Endothelial cell of umbilical vein (primary cell): ENCODE results near the gene CAMSAP3. TPM values are rescaled to one million over a fixed set of nuclear protein-coding genes. Genes with fewer than 3 reads are reported as not detected.
A peak's percentile ranks its signal among the peaks of the same experiment; 100 is the strongest.

Experiments
- BruUV-seq: library from RNA; stranded (reverse); fragments of 400-500 nt; replicated peaks from 2 replicates; lab custom pipeline; 2021; lab: Mats Ljungman, UMichigan
- CTCF ChIA-PET: fragments of 300-600, 350-600 bp; sonication (Branson Sonifier 250); formaldehyde crosslinking; loops from one replicate; lab custom pipeline; 2021; ENCODE audit warnings: antibody characterized with exemption, inconsistent platforms; lab: Charles Lee
- POLR2A ChIA-PET: fragments of 300-600, 350-600 bp; sonication (Branson Sonifier 250); formaldehyde crosslinking; loops from one replicate; lab custom pipeline; 2021; ENCODE audit warnings: antibody characterized with exemption, inconsistent platforms; lab: Charles Lee
- DNase-seq: peaks from one replicate; pipeline ENCODE4 v3.0.0-alpha.2; 2011; ENCODE audit warnings: low read depth, low spot score
- FAIRE-seq: peaks from 2 replicates; lab custom pipeline; 2011; peaks lifted over from hg19 to GRCh38; lab: Jason Lieb, UNC
- H2AFZ ChIP-seq: 2 replicates; pipeline ENCODE4 v1.6.0; 2012; ENCODE audit warnings: low read depth, low read length, control low read depth, inconsistent platforms
- H3K27ac ChIP-seq: 2 replicates; pipeline ENCODE4 v1.5.1; 2011; ENCODE audit warnings: low read depth, mild to moderate bottlenecking, control low read depth, low read length, moderate library complexity; ENCODE audit not compliant: insufficient read depth
- H3K27me3 ChIP-seq, 2 experiments: 2 replicates each; pipeline versions ENCODE4 v1.6.0 to v1.6.1; 2011; ENCODE audit warnings: low read length in 2 of 2, mixed read lengths in 1 of 2; ENCODE audit not compliant: control insufficient read depth in 2 of 2, insufficient read depth in 2 of 2
- H3K36me3 ChIP-seq, 2 experiments: 2 replicates in 1 of 2; 3 replicates in 1 of 2; pipeline ENCODE4 v1.5.1; 2011; ENCODE audit warnings: low read length in 2 of 2, mild to moderate bottlenecking in 1 of 2, moderate library complexity in 1 of 2; ENCODE audit not compliant: control insufficient read depth in 2 of 2, insufficient read depth in 2 of 2; ENCODE audit errors: extremely low read depth in 1 of 2
- H3K4me1 ChIP-seq: 3 replicates; pipeline ENCODE4 v1.5.1; 2011; ENCODE audit warnings: mild to moderate bottlenecking, low read length; ENCODE audit not compliant: control insufficient read depth, insufficient read depth; ENCODE audit errors: extremely low read depth
- H3K4me2 ChIP-seq: 2 replicates; pipeline ENCODE4 v1.6.1; 2011; ENCODE audit warnings: low read length, control low read depth, mixed read lengths; ENCODE audit not compliant: insufficient read depth
- H3K4me3 ChIP-seq, 3 experiments: fragments of 200-600 bp in 1 of 3; sonication (generic), shearing (Covaris generic) in 1 of 3; replicated peaks in 1 of 3; 2 replicates each; pipeline ENCODE4 v1.5.1; 2011 to 2016; ENCODE audit warnings: control low read depth in 3 of 3, low read length in 3 of 3, mild to moderate bottlenecking in 2 of 3, inconsistent platforms in 1 of 3, low read depth in 1 of 3, moderate library complexity in 1 of 3; ENCODE audit not compliant: insufficient read depth in 1 of 3
- H3K79me2 ChIP-seq: 2 replicates; pipeline ENCODE4 v1.6.0; 2012; ENCODE audit warnings: low read length, inconsistent platforms; ENCODE audit not compliant: control insufficient read depth, insufficient read depth
- H3K9ac ChIP-seq: replicated peaks from 2 replicates; pipeline ENCODE3; 2011; ENCODE audit warnings: low read length, control low read depth; ENCODE audit not compliant: insufficient read depth; ENCODE audit errors: extremely low read depth
- H3K9me1 ChIP-seq: replicated peaks from 3 replicates; pipeline ENCODE4 v1.6.0; 2011; ENCODE audit warnings: mild to moderate bottlenecking, low read length; ENCODE audit not compliant: control insufficient read depth, insufficient read depth; ENCODE audit errors: extremely low read depth
- H3K9me3 ChIP-seq: replicated peaks from 2 replicates; pipeline ENCODE4 v1.5.1; 2012; ENCODE audit warnings: low read length, inconsistent platforms; ENCODE audit not compliant: control insufficient read depth, insufficient read depth
- H4K20me1 ChIP-seq: replicated peaks from 2 replicates; pipeline ENCODE3; 2011; ENCODE audit warnings: mild to moderate bottlenecking, low read length; ENCODE audit not compliant: control insufficient read depth, insufficient read depth; ENCODE audit errors: extremely low read depth
- EZH2 ChIP-seq: IDR thresholded peaks from 2 replicates; pipeline ENCODE4 v1.6.1; 2012; ENCODE audit warnings: borderline replicate concordance, low read depth, mild to moderate bottlenecking, moderate library complexity, low read length, inconsistent platforms; ENCODE audit not compliant: severe bottlenecking
- FOS ChIP-seq: IDR thresholded peaks from 2 replicates; pipeline ENCODE4 v1.6.1; 2011; ENCODE audit warnings: mild to moderate bottlenecking, low read length, moderate library complexity, borderline replicate concordance; ENCODE audit not compliant: insufficient read depth
- JUN ChIP-seq: IDR thresholded peaks from 2 replicates; pipeline ENCODE4 v1.6.1; 2011; ENCODE audit warnings: borderline replicate concordance, low read depth; ENCODE audit not compliant: insufficient read length, insufficient read depth
- POLR2A ChIP-seq: IDR thresholded peaks from 2 replicates; pipeline ENCODE4 v1.6.1; 2012; ENCODE audit warnings: low read depth, mild to moderate bottlenecking, control low read depth, low read length
- POLR2AphosphoS5 ChIP-seq: IDR thresholded peaks from 2 replicates; pipeline ENCODE4 v1.6.1; 2012; ENCODE audit warnings: low read depth, mild to moderate bottlenecking, control low read depth, low read length, moderate library complexity; ENCODE audit not compliant: insufficient read depth
- dilution Hi-C: fragments of 300-500 bp; cut with MboI; formaldehyde crosslinking; loops from one replicate; pipeline ENCODE4 v1.15.0; 2019; ENCODE audit warnings: low sequenced_read_pairs; ENCODE audit not compliant: extremely low pct_ligation_motif_present
- intact Hi-C: fragments of 100-400 bp; cut with micrococcal nuclease; formaldehyde crosslinking; loops from one replicate; pipeline ENCODE4 v1.10.0; 2022
- polyA plus RNA-seq, 4 experiments: library from polyadenylated mRNA; depleted of rRNA in 3 of 4; stranded (reverse) in 3 of 4; unstranded in 1 of 4; fragments of >200 nt; gene quantifications; 2 replicates each; pipeline versions ENCODE4 v1.2.1 to v1.2.3, GENCODE V29; 2011 to 2012; ENCODE audit warnings: missing spikeins in 1 of 4
- total RNA-seq: library from RNA; stranded (reverse); gene quantifications from 2 replicates; pipeline ENCODE4 v1.2.3, GENCODE V29; 2021
- TF ChIP-seq, protein P1 (sequence below), 2 donors: IDR thresholded peaks; 1 replicate in 1 of 2; 2 replicates in 1 of 2; pipeline ENCODE4 v1.5.1; 2011; ENCODE audit warnings: low read length in 2 of 2, mild to moderate bottlenecking in 2 of 2, moderate library complexity in 2 of 2, control low read depth in 1 of 2, inconsistent platforms in 1 of 2, low read depth in 1 of 2; ENCODE audit not compliant: insufficient read depth in 1 of 2; ENCODE audit errors: extremely low read depth in 1 of 2

CAMSAP3 gene
- total and polyA plus RNA-seq, 2 donors (not counting 3 experiments of a cell fraction or from before 2014, with no cell fraction given): 0.11 to 0.22 TPM

DNA sequence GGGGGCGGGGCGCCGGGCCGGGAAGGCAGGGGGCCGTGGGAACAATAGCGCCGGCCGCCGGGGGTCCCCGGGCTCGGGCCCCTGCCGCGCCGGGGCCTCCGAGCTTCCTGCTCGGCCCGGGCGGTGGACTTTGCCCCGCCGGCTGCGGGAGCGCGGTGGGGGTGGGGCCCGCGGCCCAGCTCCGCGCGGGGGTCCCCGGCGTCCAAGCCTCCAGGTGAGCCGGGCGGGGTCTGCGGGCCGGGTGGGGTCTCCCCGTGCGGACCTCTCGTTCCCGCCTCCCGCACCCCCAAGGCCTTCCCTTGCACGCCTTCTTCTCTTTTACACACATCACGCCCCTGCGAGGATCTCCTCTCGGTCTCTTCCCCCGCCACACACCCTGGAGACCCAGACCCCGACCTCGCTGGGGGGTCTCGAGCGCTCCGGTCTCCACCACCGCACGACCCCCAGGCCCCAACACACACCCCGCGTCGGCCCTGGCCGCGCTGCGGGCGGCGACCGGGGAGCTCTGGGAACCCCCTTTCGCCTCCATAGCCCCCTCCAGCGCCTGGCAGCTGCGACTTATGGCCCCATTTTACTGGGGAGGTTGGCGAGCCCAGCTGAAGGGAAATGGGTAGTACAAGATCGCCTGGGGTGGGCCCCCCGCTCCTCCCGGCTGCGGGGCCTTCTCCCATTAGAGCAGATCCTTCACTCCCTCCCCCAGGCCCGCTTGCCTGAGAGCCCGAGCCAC, 711 bp downstream of the CAMSAP3 start:
- no peak overlapping the region for H3K4me2 ChIP-seq
- no peak for DNase-seq
- no peaks in the 10 kb centered on the region for H3K79me2 ChIP-seq
- H3K27ac ChIP-seq: no peak overlapping the region
- intact Hi-C loops (no loop called here), dilution Hi-C loops (no loop called here)
- TF ChIP-seq POLR2A (no peak), POLR2AphosphoS5 (no peak), EZH2 (peak; percentile 71)
- peaks cover 25% of the 10 kb centered on the region in 2 experiments for H3K27me3 ChIP-seq
- H2AFZ ChIP-seq: no peak overlapping the region
- H3K4me1 ChIP-seq: no peaks in the 10 kb centered on the region
- no peak overlapping the region for H3K9ac ChIP-seq
- H3K9me1 ChIP-seq: no peaks in the 10 kb centered on the region
- ChIA-PET POLR2A (no interaction called here), CTCF (interaction anchor here (1.3 to 1.9 kb wide), 4 partner anchors 13 to 241 kb away, joined by 5 to 8 read pairs (median 6); partner anchors contain the start of gene TRAPPC5)
- no peaks in the 10 kb centered on the region for H3K9me3 ChIP-seq
- BruUV-seq: no TSS peak
- no peak for FAIRE-seq
- H3K36me3 ChIP-seq: no peaks in the 10 kb centered on the region
- no peaks in the 10 kb centered on the region for H4K20me1 ChIP-seq
- H3K4me3 ChIP-seq: no peak overlapping the region

DNA sequence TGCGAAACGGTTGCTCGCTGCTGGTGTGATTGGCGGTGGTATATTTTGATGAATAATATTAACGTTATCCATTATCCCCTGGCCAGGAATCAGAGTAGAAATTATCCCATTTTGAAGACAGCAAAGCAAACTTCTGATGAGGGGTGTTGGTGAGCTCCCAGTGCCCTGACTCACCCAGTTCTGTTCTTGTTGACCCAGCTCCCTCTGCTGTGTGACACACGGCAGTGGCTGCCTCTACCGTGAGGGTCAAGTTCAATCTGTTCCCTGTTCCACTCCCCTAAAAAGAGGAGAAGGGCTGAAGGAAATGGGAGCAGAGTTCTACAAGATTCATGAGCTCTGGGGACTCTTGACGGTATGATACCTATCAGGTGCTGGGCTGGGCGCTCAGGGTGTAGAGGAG, 2.0 kb downstream of the CAMSAP3 start:
- dilution Hi-C loops (no loop called here), intact Hi-C loops (no loop called here)
- H3K36me3 ChIP-seq: no peaks in the 10 kb centered on the region
- peaks cover 25% of the 10 kb centered on the region in 2 experiments for H3K27me3 ChIP-seq
- FAIRE-seq: no peak
- H3K9me3 ChIP-seq: no peaks in the 10 kb centered on the region
- H3K4me3 ChIP-seq: no peak overlapping the region
- CTCF ChIA-PET: interaction anchor here (0.9 to 1.3 kb wide), 2 partner anchors 29 to 83 kb away, joined by 6 read pairs; partner anchors contain the start of gene TRAPPC5
- no peaks in the 10 kb centered on the region for H4K20me1 ChIP-seq
- H3K79me2 ChIP-seq: no peaks in the 10 kb centered on the region
- H3K4me2 ChIP-seq: no peak overlapping the region
- POLR2A ChIA-PET: no interaction called here
- no peaks in the 10 kb centered on the region for H3K4me1 ChIP-seq
- H2AFZ ChIP-seq: no peak overlapping the region
- no peak for TF ChIP-seq JUN
- no peak for TF ChIP-seq POLR2A
- TF ChIP-seq, protein P1, sequence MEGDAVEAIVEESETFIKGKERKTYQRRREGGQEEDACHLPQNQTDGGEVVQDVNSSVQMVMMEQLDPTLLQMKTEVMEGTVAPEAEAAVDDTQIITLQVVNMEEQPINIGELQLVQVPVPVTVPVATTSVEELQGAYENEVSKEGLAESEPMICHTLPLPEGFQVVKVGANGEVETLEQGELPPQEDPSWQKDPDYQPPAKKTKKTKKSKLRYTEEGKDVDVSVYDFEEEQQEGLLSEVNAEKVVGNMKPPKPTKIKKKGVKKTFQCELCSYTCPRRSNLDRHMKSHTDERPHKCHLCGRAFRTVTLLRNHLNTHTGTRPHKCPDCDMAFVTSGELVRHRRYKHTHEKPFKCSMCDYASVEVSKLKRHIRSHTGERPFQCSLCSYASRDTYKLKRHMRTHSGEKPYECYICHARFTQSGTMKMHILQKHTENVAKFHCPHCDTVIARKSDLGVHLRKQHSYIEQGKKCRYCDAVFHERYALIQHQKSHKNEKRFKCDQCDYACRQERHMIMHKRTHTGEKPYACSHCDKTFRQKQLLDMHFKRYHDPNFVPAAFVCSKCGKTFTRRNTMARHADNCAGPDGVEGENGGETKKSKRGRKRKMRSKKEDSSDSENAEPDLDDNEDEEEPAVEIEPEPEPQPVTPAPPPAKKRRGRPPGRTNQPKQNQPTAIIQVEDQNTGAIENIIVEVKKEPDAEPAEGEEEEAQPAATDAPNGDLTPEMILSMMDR (IDR thresholded peaks at IDR 0.05; ENCODE audit: extremely low read depth in 1 of 2, insufficient read depth in 1 of 2, low read depth in 1 of 2, low read length in 2 of 2): no peak
- no peak for TF ChIP-seq FOS
- no peak overlapping the region for H3K9ac ChIP-seq
- H3K9me1 ChIP-seq: no peaks in the 10 kb centered on the region
- no TSS peak for BruUV-seq
- H3K27ac ChIP-seq: no peak overlapping the region
- DNase-seq: no peak
